GM12878 (cell line): ENCODE results near the gene ETV4. TPM values are rescaled to one million over a fixed set of nuclear protein-coding genes. Genes with fewer than 3 reads are reported as not detected.
A peak's percentile ranks its signal among the peaks of the same experiment; 100 is the strongest.

ENCODE experiments used
- ATAC-seq: fragments of 200-7000 bp; cut with Tn5 transposase; 3 replicates; pipeline ENCODE4 v1.9.1; 2020; ENCODE audit warnings: mild to moderate bottlenecking, moderate library complexity
- BruUV-seq: library from RNA; stranded (reverse); fragments of 400-500 nt; replicated peaks from 2 replicates; lab custom pipeline; 2021; lab: Mats Ljungman, UMichigan
- CTCF ChIA-PET: fragments of 300-600 bp; sonication (Branson Sonifier 250); formaldehyde crosslinking; extraction: SDS; loops from one replicate; lab custom pipeline; 2021; ENCODE audit warnings: inconsistent platforms; lab: Yijun Ruan, JAX
- POLR2A ChIA-PET: fragments of 350-600 bp; formaldehyde crosslinking; extraction: SDS; loops from one replicate; lab custom pipeline; 2021; ENCODE audit warnings: inconsistent platforms; lab: Charles Lee
- RAD21 ChIA-PET: fragments of 300-600 bp; sonication (Branson Sonifier 250); formaldehyde crosslinking; loops from one replicate; lab custom pipeline; 2023; ENCODE audit warnings: antibody characterized with exemption; ENCODE audit not compliant: unreplicated experiment; lab: Charles Lee
- SMC1A ChIA-PET: fragments of 300-600 bp; sonication (Branson Sonifier 250); formaldehyde crosslinking; loops from one replicate; lab custom pipeline; 2023; ENCODE audit not compliant: unreplicated experiment, uncharacterized antibody; lab: Charles Lee
- DNase-seq: peaks from one replicate; pipeline ENCODE4 v3.0.0-alpha.2; 2011; ENCODE audit warnings: low read depth, low spot score
- FAIRE-seq: peaks from 3 replicates; lab custom pipeline; 2011; peaks lifted over from hg19 to GRCh38; lab: Jason Lieb, UNC
- H2AFZ ChIP-seq: 2 replicates; pipeline ENCODE4 v1.6.0; 2011; ENCODE audit warnings: low read depth, low read length, control low read depth; ENCODE audit not compliant: control insufficient read depth
- H3K27ac ChIP-seq: 2 replicates; pipeline ENCODE4 v1.5.1; 2011; ENCODE audit warnings: control low read depth; ENCODE audit not compliant: control insufficient read depth, insufficient read depth
- H3K27me3 ChIP-seq, 2 experiments: replicated peaks in 1 of 2; 2 replicates each; pipeline versions ENCODE4 v1.6.0 to v1.6.1; 2011; ENCODE audit warnings: low read length in 1 of 2; ENCODE audit not compliant: control insufficient read depth in 2 of 2, insufficient read depth in 2 of 2
- H3K36me3 ChIP-seq, 2 experiments: 2 replicates each; pipeline ENCODE4 v1.5.1; 2011; ENCODE audit warnings: low read length in 1 of 2; ENCODE audit not compliant: control insufficient read depth in 2 of 2, insufficient read depth in 2 of 2
- H3K4me1 ChIP-seq: 2 replicates; pipeline ENCODE4 v1.6.1; 2011; ENCODE audit warnings: mild to moderate bottlenecking, low read length, moderate library complexity, mixed read lengths; ENCODE audit not compliant: control insufficient read depth, insufficient read depth
- H3K4me2 ChIP-seq: 2 replicates; pipeline ENCODE4 v1.6.0; 2011; ENCODE audit warnings: control low read depth; ENCODE audit not compliant: control insufficient read depth, insufficient read depth
- H3K4me3 ChIP-seq: fragments of 200-600 bp; sonication (generic); 2 replicates; pipeline ENCODE4 v1.5.1; 2016
- H3K79me2 ChIP-seq: 2 replicates; pipeline ENCODE4 v1.6.0; 2011; ENCODE audit warnings: low read length; ENCODE audit not compliant: control insufficient read depth, insufficient read depth
- H3K9ac ChIP-seq: 2 replicates; pipeline ENCODE4 v1.8.0; 2011; ENCODE audit warnings: low read length, control low read depth, mixed read lengths; ENCODE audit not compliant: control insufficient read depth, insufficient read depth
- H3K9me3 ChIP-seq: replicated peaks from 3 replicates; pipeline ENCODE4 v1.5.1; 2011; ENCODE audit warnings: mild to moderate bottlenecking, low read length; ENCODE audit not compliant: control insufficient read depth, insufficient read depth
- H4K20me1 ChIP-seq: 2 replicates; pipeline ENCODE4 v1.6.0; 2011; ENCODE audit not compliant: control insufficient read depth, insufficient read depth
- ASH2L ChIP-seq: fragments of 300-600, 200-600 bp; sonication (generic); IDR thresholded peaks from 2 replicates; pipeline ENCODE4 v1.6.1; 2017; ENCODE audit warnings: low read depth, mild to moderate bottlenecking, borderline replicate concordance
- EZH2 ChIP-seq: IDR thresholded peaks from 2 replicates; pipeline ENCODE4 v1.6.1; 2012; ENCODE audit warnings: low read depth, mild to moderate bottlenecking, control low read depth, inconsistent platforms, low read length, borderline replicate concordance; ENCODE audit not compliant: control insufficient read depth
- FOS ChIP-seq: IDR thresholded peaks from 3 replicates; pipeline ENCODE4 v1.6.1; 2011; ENCODE audit warnings: borderline replicate concordance; ENCODE audit not compliant: insufficient read length; ENCODE audit errors: extremely low read depth
- MEF2B ChIP-seq: fragments of 450-650 bp; IDR thresholded peaks from 2 replicates; pipeline ENCODE4 v1.6.1; 2018; ENCODE audit warnings: mild to moderate bottlenecking, moderate library complexity; ENCODE audit not compliant: partially characterized antibody, poor library complexity, severe bottlenecking
- MLLT1 ChIP-seq: fragments of 450-650 bp; IDR thresholded peaks from 2 replicates; pipeline ENCODE4 v1.6.1; 2016; ENCODE audit warnings: mild to moderate bottlenecking
- MXI1 ChIP-seq: fragments of 150-350 bp; IDR thresholded peaks from 2 replicates; pipeline ENCODE4 v1.6.1; 2011; ENCODE audit warnings: low read depth, mild to moderate bottlenecking, inconsistent platforms, low read length, improper control_type of control experiment
- NR2F1 ChIP-seq: fragments of 450-650 bp; conservative IDR thresholded peaks from 2 replicates; pipeline ENCODE4 v1.6.1; 2017; ENCODE audit warnings: mild to moderate bottlenecking
- PAX5 ChIP-seq: IDR thresholded peaks from 2 replicates; pipeline ENCODE4 v1.6.1; 2011; ENCODE audit warnings: low read depth, low read length, borderline replicate concordance
- PML ChIP-seq: IDR thresholded peaks from 2 replicates; pipeline ENCODE4 v1.6.1; 2012; ENCODE audit warnings: low read length, inconsistent platforms
- POU2F2 ChIP-seq: IDR thresholded peaks from 3 replicates; pipeline ENCODE4 v1.6.1; 2011; ENCODE audit warnings: low read depth, mild to moderate bottlenecking, low read length, borderline replicate concordance
- RAD51 ChIP-seq: fragments of 450-650 bp; IDR thresholded peaks from 2 replicates; pipeline ENCODE4 v1.6.1; 2016; ENCODE audit warnings: moderate library complexity, mild to moderate bottlenecking, inconsistent platforms
- SP1 ChIP-seq: IDR thresholded peaks from one replicate; pipeline ENCODE4 v1.6.1; 2011; ENCODE audit warnings: low read depth, low read length
- TCF7 ChIP-seq: IDR thresholded peaks from 2 replicates; pipeline ENCODE4 v1.6.1; 2014; ENCODE audit warnings: antibody characterized with exemption, borderline replicate concordance
- WRNIP1 ChIP-seq: IDR thresholded peaks from 2 replicates; pipeline ENCODE4 v1.6.1; 2011; ENCODE audit warnings: low read depth, low read length, improper control_type of control experiment, borderline replicate concordance
- ZNF217 ChIP-seq: fragments of 450-650 bp; IDR thresholded peaks from 2 replicates; pipeline ENCODE4 v1.6.1; 2017; ENCODE audit warnings: antibody characterized with exemption, mild to moderate bottlenecking
- WGBS: methylation state at CpG from one replicate; pipeline ENCODE4 v1.1.6; 2016; ENCODE audit warnings: low lambda C conversion rate; ENCODE audit not compliant: insufficient replicate concordance, insufficient coverage; ENCODE audit errors: missing lambda C conversion rate; 5-methylcytosine and 5-hydroxymethylcytosine counted together
- in situ Hi-C: fragments of 300-500 bp; cut with MboI; formaldehyde crosslinking; loops from 9 replicates; pipeline ENCODE4 v1.14.3; 2018; ENCODE audit warnings: mixed read lengths
- intact Hi-C: fragments of 100-400 bp; cut with micrococcal nuclease; formaldehyde crosslinking; loops from one replicate; pipeline ENCODE4 v1.14.2; 2022; ENCODE audit not compliant: unreplicated experiment
- polyA plus RNA-seq, 11 experiments: library from polyadenylated mRNA; depleted of rRNA in 4 of 11; unstranded in 6 of 11; stranded (reverse) in 5 of 11; fragments of >200 nt; fragmentation: Nextera tagmentation in 4 of 11; fragmentation: Illumina TruSeq in 1 of 11; extraction: Ambion mirVana in 4 of 11; extraction: Trizol in 1 of 11; gene quantifications; 1 replicate in 1 of 11; 2 replicates in 10 of 11; pipeline versions ENCODE4 v1.2.1 to v1.2.3, GENCODE V29; 2011 to 2016; ENCODE audit warnings: inconsistent platforms in 2 of 11, missing spikeins in 2 of 11, low read depth in 1 of 11
- total RNA-seq, 4 experiments: library from RNA; depleted of rRNA in 3 of 4; stranded (reverse); fragments of >200 nt in 3 of 4; fragmentation: Illumina TruSeq in 1 of 4; extraction: Trizol in 1 of 4; gene quantifications; 2 replicates each; pipeline versions ENCODE4 v1.2.1 to v1.2.3, GENCODE V29; 2013 to 2021

Gene ETV4
- total and polyA plus RNA-seq, 10 of the 15 experiments (the other 5 are each of a cell fraction or from before 2014, with no cell fraction given): 0.19 to 14.5 (median 1.8) TPM

- H3K27ac ChIP-seq: no peak overlapping the region
- CTCF ChIA-PET: interaction anchor here (2.2 kb wide), 1 partner anchor 8 kb away, joined by 12 read pairs; no protein-coding TSS in a partner anchor
- no peak overlapping the region for H3K9ac ChIP-seq
- in situ Hi-C loops: no loop called here
- no peaks in the 10 kb centered on the region for H4K20me1 ChIP-seq
- no peaks in the 10 kb centered on the region for H3K79me2 ChIP-seq
- no peak for FAIRE-seq
- no peaks in the 10 kb centered on the region for H3K36me3 ChIP-seq
- H3K9me3 ChIP-seq: no peaks in the 10 kb centered on the region; the same call in 2 of the 3 replicates
- no peak overlapping the region for H2AFZ ChIP-seq
- WGBS: 49% methylated on average over 6 of the region's 6 CpGs
- RAD21 ChIA-PET: no interaction called here
- ATAC-seq: no peak
- POLR2A ChIA-PET: no interaction called here
- H3K4me1 ChIP-seq: peaks cover 7% of the 10 kb centered on the region
- H3K27me3 ChIP-seq: no peaks in the 10 kb centered on the region
- no peak for TF ChIP-seq MEF2B
- TF ChIP-seq MLLT1: no peak
- TF ChIP-seq PML: no peak
- TF ChIP-seq RAD51: no peak
- SMC1A ChIA-PET: interaction anchor here (1.2 to 4.3 kb wide), 2 partner anchors 10 kb away, joined by 4 to 17 read pairs; no protein-coding TSS in a partner anchor
- DNase-seq: no peak
- H3K4me2 ChIP-seq: no peak overlapping the region
- no TSS peak for BruUV-seq
- no peak overlapping the region for H3K4me3 ChIP-seq
- intact Hi-C loops: no loop called here
Measured at GRCh38 chr17:43584666-43585102, 38.5 kb upstream of the ETV4 start.

DNA sequence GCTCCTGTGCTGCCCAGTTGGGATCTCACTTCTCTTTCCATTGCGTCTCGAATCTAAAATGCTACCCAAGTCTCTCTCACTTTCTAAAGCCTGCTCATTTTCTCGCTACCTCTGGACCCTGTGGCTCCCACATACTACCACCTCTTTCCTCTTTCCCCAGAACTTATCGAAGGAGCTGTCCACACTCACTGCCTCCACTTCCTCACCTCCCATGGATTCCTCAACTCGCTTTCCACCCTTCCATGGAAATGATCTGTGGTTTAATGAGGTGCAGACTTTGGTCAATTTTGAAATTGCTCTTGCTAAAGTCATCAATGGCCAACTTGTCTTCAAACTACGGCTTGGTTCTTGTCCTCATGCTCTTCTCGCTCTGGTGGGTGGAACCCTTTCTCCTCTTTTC is 37.2 kb upstream of the ETV4 start:
- Histone ChIP-seq H3K79me2 (no peaks in the 10 kb centered on the region), H3K9ac (no peak overlapping the region), H2AFZ (no peak overlapping the region; the same call in 1 of the 2 replicates), H4K20me1 (no peaks in the 10 kb centered on the region), H3K27ac (no peak overlapping the region), H3K4me3 (no peak overlapping the region), H3K36me3 (no peaks in the 10 kb centered on the region), H3K27me3 (no peaks in the 10 kb centered on the region), H3K4me2 (peak overlapping the region; percentile 7; the same call in 1 of the 2 replicates), H3K9me3 (no peaks in the 10 kb centered on the region; the same call in 2 of the 3 replicates), H3K4me1 (peaks cover 20% of the 10 kb centered on the region)
- CTCF ChIA-PET: interaction anchor here (0.9 to 1.0 kb wide), 3 partner anchors 10 to 177 kb away, joined by 3 read pairs; partner anchors contain the start of gene MEOX1
- no peak for FAIRE-seq
- intact Hi-C loops: no loop called here
- RAD21 ChIA-PET: no interaction called here
- no TSS peak for BruUV-seq
- DNase-seq: no peak
- TF ChIP-seq SP1 (no peak), NR2F1 (no peak), MXI1 (no peak), POU2F2 (no peak), FOS (no peak), ASH2L (no peak), TCF7 (no peak), ZNF217 (no peak), WRNIP1 (no peak), PAX5 (no peak), EZH2 (no peak)
- 34% methylated on average over 7 of the region's 7 CpGs for WGBS
- in situ Hi-C loops: no loop called here
- POLR2A ChIA-PET: no interaction called here
- ATAC-seq: no peak
- SMC1A ChIA-PET: interaction anchor here (0.6 to 4.3 kb wide), 2 partner anchors 8 kb away, joined by 3 to 17 read pairs; no protein-coding TSS in a partner anchor
